HEK293 (cell line): ENCODE measurements around the gene TAS1R3.

ENCODE experiments used
- CTCF ChIA-PET: fragments of 350-600 bp; formaldehyde crosslinking; extraction: SDS; loops from one replicate; lab custom pipeline; 2021; ENCODE audit warnings: antibody characterized with exemption; lab: Yijun Ruan, JAX
- POLR2A ChIA-PET: fragments of 300-600 bp; formaldehyde crosslinking; extraction: SDS; loops from one replicate; lab custom pipeline; 2020; ENCODE audit warnings: antibody characterized with exemption, inconsistent platforms; lab: Yijun Ruan, JAX
- H3K27ac ChIP-seq: fragments of 200-500 bp; sonication (Bioruptor generic); 2 replicates; pipeline ENCODE4 v1.5.1; 2014; ENCODE audit warnings: low read depth, low read length, control low read depth, inconsistent platforms; ENCODE audit errors: extremely low read depth
- H3K36me3 ChIP-seq, 2 experiments: fragments of 200-500 bp in 1 of 2; sonication (Bioruptor generic) in 1 of 2; 1 replicate in 1 of 2; 2 replicates in 1 of 2; pipeline ENCODE4 v1.5.1; 2014 to 2017; ENCODE audit warnings: inconsistent platforms in 2 of 2, low read length in 2 of 2; ENCODE audit not compliant: control insufficient read depth in 2 of 2, insufficient read depth in 1 of 2
- H3K4me1 ChIP-seq: fragments of 200-500 bp; sonication (Bioruptor generic); 2 replicates; pipeline ENCODE4 v1.5.1; 2014; ENCODE audit warnings: mild to moderate bottlenecking, low read length, inconsistent platforms; ENCODE audit not compliant: control insufficient read depth, insufficient read depth
- H3K4me3 ChIP-seq: 2 replicates; pipeline ENCODE4 v1.5.1; 2011; ENCODE audit warnings: low read depth, mild to moderate bottlenecking, control low read depth, low read length, moderate library complexity
- H3K9me3 ChIP-seq: fragments of 200-500 bp; sonication (Bioruptor generic); 2 replicates; pipeline ENCODE4 v1.5.1; 2014; ENCODE audit warnings: low read depth, low read length, inconsistent platforms; ENCODE audit not compliant: control insufficient read depth, insufficient read depth
- GFI1B ChIP-seq: fragments of 450-650 bp; formaldehyde crosslinking; IDR thresholded peaks from 2 replicates; pipeline ENCODE4 v1.5.1; 2016; ENCODE audit warnings: missing biosample characterization, missing genetic modification characterization
- GLI2 ChIP-seq: fragments of 450-650 bp; formaldehyde crosslinking; IDR thresholded peaks from 2 replicates; pipeline ENCODE4; 2017; ENCODE audit warnings: missing biosample characterization, missing genetic modification characterization, low read depth, borderline replicate concordance
- HOXA7 ChIP-seq: sonication (generic); formaldehyde crosslinking; IDR thresholded peaks from 2 replicates; pipeline ENCODE4 v1.8.1; 2022; ENCODE audit warnings: missing genetic modification reagents, borderline replicate concordance
- PRDM10 ChIP-seq: fragments of 450-650 bp; formaldehyde crosslinking; IDR thresholded peaks from 2 replicates; pipeline ENCODE4 v1.5.1; 2016; ENCODE audit warnings: missing biosample characterization, missing genetic modification characterization
- ZBTB1 ChIP-seq: fragments of 450-650 bp; formaldehyde crosslinking; IDR thresholded peaks from 2 replicates; pipeline ENCODE4 v1.5.1; 2016; ENCODE audit warnings: missing biosample characterization, missing genetic modification characterization
- ZIC2 ChIP-seq: fragments of 450-650 bp; formaldehyde crosslinking; IDR thresholded peaks from 2 replicates; pipeline ENCODE4 v1.5.1; 2016; ENCODE audit warnings: missing biosample characterization, missing genetic modification characterization
- ZNF121 ChIP-seq: fragments of 450-650 bp; formaldehyde crosslinking; IDR thresholded peaks from 2 replicates; pipeline ENCODE4 v1.5.1; 2016; ENCODE audit warnings: missing biosample characterization, missing genetic modification characterization
- ZNF132 ChIP-seq: fragments of 450-650 bp; formaldehyde crosslinking; IDR thresholded peaks from 2 replicates; pipeline ENCODE4 v1.5.1; 2017; ENCODE audit warnings: missing biosample characterization, missing genetic modification characterization, borderline replicate concordance
- ZNF148 ChIP-seq: fragments of 450-650 bp; formaldehyde crosslinking; IDR thresholded peaks from 2 replicates; pipeline ENCODE4 v1.5.0; 2017; ENCODE audit warnings: missing biosample characterization, missing genetic modification characterization, borderline replicate concordance
- ZNF202 ChIP-seq: fragments of 450-650 bp; formaldehyde crosslinking; IDR thresholded peaks from 2 replicates; pipeline ENCODE4 v1.5.1; 2016; ENCODE audit warnings: missing biosample characterization, missing genetic modification characterization, borderline replicate concordance
- ZNF223 ChIP-seq: fragments of 450-650 bp; formaldehyde crosslinking; IDR thresholded peaks from 2 replicates; pipeline ENCODE4 v1.5.1; 2016; ENCODE audit warnings: missing biosample characterization, missing genetic modification characterization
- ZNF239 ChIP-seq: fragments of 450-650 bp; formaldehyde crosslinking; IDR thresholded peaks from 2 replicates; pipeline ENCODE4 v1.5.1; 2016; ENCODE audit warnings: missing biosample characterization, missing genetic modification characterization
- ZNF280C ChIP-seq: fragments of 450-650 bp; formaldehyde crosslinking; IDR thresholded peaks from 2 replicates; pipeline ENCODE4 v1.5.1; 2016; ENCODE audit warnings: missing biosample characterization, missing genetic modification characterization
- ZNF311 ChIP-seq: fragments of 450-650 bp; formaldehyde crosslinking; IDR thresholded peaks from 2 replicates; pipeline ENCODE4 v1.5.1; 2017; ENCODE audit warnings: missing biosample characterization, missing genetic modification characterization, borderline replicate concordance
- ZNF488 ChIP-seq: fragments of 450-650 bp; formaldehyde crosslinking; IDR thresholded peaks from 2 replicates; pipeline ENCODE4 v1.5.1; 2016; ENCODE audit warnings: missing biosample characterization, missing genetic modification characterization
- ZNF521 ChIP-seq: fragments of 450-650 bp; formaldehyde crosslinking; IDR thresholded peaks from 2 replicates; pipeline ENCODE4 v1.5.1; 2017; ENCODE audit warnings: missing biosample characterization, mild to moderate bottlenecking, missing genetic modification characterization
- ZNF777 ChIP-seq: fragments of 450-650 bp; formaldehyde crosslinking; IDR thresholded peaks from 2 replicates; pipeline ENCODE4 v1.5.1; 2017; ENCODE audit warnings: missing biosample characterization, missing genetic modification characterization, borderline replicate concordance
- ZNF830 ChIP-seq: fragments of 450-650 bp; IDR thresholded peaks from 2 replicates; pipeline ENCODE4 v1.5.0; 2018; ENCODE audit warnings: missing biosample characterization, missing genetic modification characterization, low read depth, mild to moderate bottlenecking, moderate library complexity

Gene TAS1R3

GRCh38 chr1:1342061-1342562 is 11.0 kb downstream of the TAS1R3 start (continued):
- TF ChIP-seq ZNF280C (tag by site-specific recombination) (no peak), ZNF148 (no peak), GFI1B (no peak), ZNF239 (tag by site-specific recombination) (no peak), GLI2 (tag by site-specific recombination) (no peak), ZNF521 (tag by site-specific recombination) (no peak)
- TF ChIP-seq, all 188 proteins: peak for 0

- Histone ChIP-seq H3K4me1 (peaks cover 7% of the 10 kb centered on the region), H3K36me3 (peaks cover 0 to 66% of the 10 kb centered on the region in 2 experiments; a peak in 2 of 3 replicates), H3K27ac (no peak overlapping the region), H3K4me3 (no peak overlapping the region), H3K9me3 (no peaks in the 10 kb centered on the region)
- ChIA-PET CTCF (interaction anchor here (0.9 kb wide), 1 partner anchor 30 kb away, joined by 3 read pairs; no protein-coding TSS in a partner anchor), POLR2A (interaction anchor here (0.5 to 1.2 kb wide), 3 partner anchors 27 to 53 kb away, joined by 3 read pairs; no protein-coding TSS in a partner anchor)
- TF ChIP-seq ZNF830 (no peak), ZBTB1 (no peak), PRDM10 (tag by site-specific recombination) (no peak), ZNF132 (no peak), ZNF488 (tag by site-specific recombination) (no peak), ZIC2 (peak; percentile 59), ZNF148 (no peak), ZNF311 (tag by site-specific recombination) (no peak), ZNF777 (no peak), ZNF202 (tag by site-specific recombination) (no peak), ZNF121 (no peak), HOXA7 (no peak), ZNF223 (tag by site-specific recombination) (no peak)
These were observed 11.6 kb downstream of the TAS1R3 start for GRCh38 chr1:1342584-1343115.
